ENCODE results near the gene HPD. TPM values are rescaled to one million over a fixed set of nuclear protein-coding genes. Genes with fewer than 3 reads are reported as not detected.

The HPD gene
- total RNA-seq, 2 donors from 2014 or later: 0.16 TPM; not detected in 1

GRCh38 chr12:121839993-121840761, 18.5 kb downstream of the HPD start:
- Mint-ChIP-seq H3K27ac (peak overlapping the region; percentile 93 to 95), H3K9me3 (no peaks in the 10 kb centered on the region), H3K36me3 (no peaks in the 10 kb centered on the region)
- ATAC-seq (peak in 1 of 2 donors; percentile 1), DNase-seq (ENCODE audit: low spot score in 2 of 2) (no peak)

GRCh38 chr12:121839106-121839992, 19.3 kb downstream of the HPD start:
- peak; percentile 98 to 100 for DNase-seq (ENCODE audit: low spot score in 2 of 2)
- Mint-ChIP-seq H3K9me3 (no peaks in the 10 kb centered on the region), H3K27ac (peak overlapping the region; percentile 93 to 95), H3K36me3 (no peaks in the 10 kb centered on the region)
- peak; percentile 94 to 97 for ATAC-seq

- ATAC-seq (no peak), DNase-seq (ENCODE audit: low spot score in 2 of 2) (no peak)
- H3K27ac Mint-ChIP-seq: peak overlapping the region in 1 of 2 donors; percentile 29
- no peaks in the 10 kb centered on the region for H3K9me3 Mint-ChIP-seq
- no peaks in the 10 kb centered on the region for H3K36me3 Mint-ChIP-seq
Measured at GRCh38 chr12:121838126-121838525, 20.5 kb downstream of the HPD start.

GRCh38 chr12:121837680-121838079, 21.0 kb downstream of the HPD start:
- Mint-ChIP-seq H3K9me3 (no peaks in the 10 kb centered on the region), H3K36me3 (no peaks in the 10 kb centered on the region), H3K27ac (no peak overlapping the region)
- DNase-seq (ENCODE audit: low spot score in 2 of 2): no peak
- ATAC-seq: no peak

- DNase-seq (ENCODE audit: low spot score in 2 of 2) (no peak), ATAC-seq (no peak)
- Mint-ChIP-seq H3K27ac (no peak overlapping the region), H3K36me3 (peaks cover 0 to 6% of the 10 kb centered on the region in 2 donors), H3K9me3 (no peaks in the 10 kb centered on the region)
Measured at GRCh38 chr12:121831571-121832245, 27.0 kb downstream of the HPD start.

GRCh38 chr12:121830588-121831265, 27.9 kb downstream of the HPD start:
- ATAC-seq: no peak
- Mint-ChIP-seq H3K36me3 (peaks cover 0 to 6% of the 10 kb centered on the region in 2 donors), H3K9me3 (no peaks in the 10 kb centered on the region), H3K27ac (no peak overlapping the region)
- DNase-seq (ENCODE audit: low spot score in 2 of 2): no peak

- Mint-ChIP-seq H3K27ac (no peak overlapping the region), H3K9me3 (no peaks in the 10 kb centered on the region), H3K36me3 (peaks cover 0 to 6% of the 10 kb centered on the region in 2 donors)
- no peak for ATAC-seq
- no peak for DNase-seq (ENCODE audit: low spot score in 2 of 2)
Measured at GRCh38 chr12:121830134-121830533, 28.5 kb downstream of the HPD start.

GRCh38 chr12:121829250-121829918, 29.3 kb downstream of the HPD start:
- ATAC-seq (no peak), DNase-seq (ENCODE audit: low spot score in 2 of 2) (no peak)
- Mint-ChIP-seq H3K27ac (peak overlapping the region; percentile 24 to 79), H3K36me3 (peaks cover 0 to 6% of the 10 kb centered on the region in 2 donors), H3K9me3 (no peaks in the 10 kb centered on the region)

- peaks cover 0 to 6% of the 10 kb centered on the region in 2 donors for H3K36me3 Mint-ChIP-seq
- ATAC-seq: no peak
- no peaks in the 10 kb centered on the region for H3K9me3 Mint-ChIP-seq
- peak overlapping the region; percentile 24 to 65 for H3K27ac Mint-ChIP-seq
- DNase-seq (ENCODE audit: low spot score in 2 of 2): no peak
Measured at GRCh38 chr12:121828826-121829225, 29.8 kb downstream of the HPD start.

- H3K9me3 Mint-ChIP-seq: no peaks in the 10 kb centered on the region
- DNase-seq (ENCODE audit: low spot score in 2 of 2) (no peak), ATAC-seq (no peak)
- peak overlapping the region; percentile 24 to 65 for H3K27ac Mint-ChIP-seq
- H3K36me3 Mint-ChIP-seq: peaks cover 0 to 6% of the 10 kb centered on the region in 2 donors
Measured at GRCh38 chr12:121828306-121828705, 30.4 kb downstream of the HPD start.

GRCh38 chr12:121827351-121828099, 31.1 kb downstream of the HPD start:
- no peaks in the 10 kb centered on the region for H3K9me3 Mint-ChIP-seq
- DNase-seq (ENCODE audit: low spot score in 2 of 2) (no peak), ATAC-seq (peak in 1 of 2 donors; percentile 14)
- peaks cover 0 to 6% of the 10 kb centered on the region in 2 donors for H3K36me3 Mint-ChIP-seq
- peak overlapping the region; percentile 63 to 65 for H3K27ac Mint-ChIP-seq

- Mint-ChIP-seq H3K27ac (peak overlapping the region; percentile 63 to 65), H3K36me3 (peaks cover 0 to 6% of the 10 kb centered on the region in 2 donors), H3K9me3 (no peaks in the 10 kb centered on the region)
- ATAC-seq (peak in 1 of 2 donors; percentile 26), DNase-seq (ENCODE audit: low spot score in 2 of 2) (no peak)
Measured at GRCh38 chr12:121826318-121827150, 32.1 kb downstream of the HPD start.

- Mint-ChIP-seq H3K36me3 (peaks cover 0 to 6% of the 10 kb centered on the region in 2 donors), H3K9me3 (no peaks in the 10 kb centered on the region), H3K27ac (peak overlapping the region in 1 of 2 donors; percentile 50)
- ATAC-seq (no peak), DNase-seq (ENCODE audit: low spot score in 2 of 2) (no peak)
Measured at GRCh38 chr12:121825041-121825523, 33.6 kb downstream of the HPD start.

- no peak for ATAC-seq
- no peak overlapping the region for H3K27ac Mint-ChIP-seq
- peaks cover 5 to 6% of the 10 kb centered on the region in 2 donors for H3K36me3 Mint-ChIP-seq
- DNase-seq (ENCODE audit: low spot score in 2 of 2): no peak
- no peaks in the 10 kb centered on the region for H3K9me3 Mint-ChIP-seq
Measured at GRCh38 chr12:121823727-121824115, 34.9 kb downstream of the HPD start.

Measured in activated naive CD4-positive, alpha-beta T cell treated with anti-CD3 and anti-CD28 coated beads, Interleukin-2, amount 50 U/mL, for 72 hours (primary cell).